Measurements from ENCODE around the gene AGMO.

DNA sequence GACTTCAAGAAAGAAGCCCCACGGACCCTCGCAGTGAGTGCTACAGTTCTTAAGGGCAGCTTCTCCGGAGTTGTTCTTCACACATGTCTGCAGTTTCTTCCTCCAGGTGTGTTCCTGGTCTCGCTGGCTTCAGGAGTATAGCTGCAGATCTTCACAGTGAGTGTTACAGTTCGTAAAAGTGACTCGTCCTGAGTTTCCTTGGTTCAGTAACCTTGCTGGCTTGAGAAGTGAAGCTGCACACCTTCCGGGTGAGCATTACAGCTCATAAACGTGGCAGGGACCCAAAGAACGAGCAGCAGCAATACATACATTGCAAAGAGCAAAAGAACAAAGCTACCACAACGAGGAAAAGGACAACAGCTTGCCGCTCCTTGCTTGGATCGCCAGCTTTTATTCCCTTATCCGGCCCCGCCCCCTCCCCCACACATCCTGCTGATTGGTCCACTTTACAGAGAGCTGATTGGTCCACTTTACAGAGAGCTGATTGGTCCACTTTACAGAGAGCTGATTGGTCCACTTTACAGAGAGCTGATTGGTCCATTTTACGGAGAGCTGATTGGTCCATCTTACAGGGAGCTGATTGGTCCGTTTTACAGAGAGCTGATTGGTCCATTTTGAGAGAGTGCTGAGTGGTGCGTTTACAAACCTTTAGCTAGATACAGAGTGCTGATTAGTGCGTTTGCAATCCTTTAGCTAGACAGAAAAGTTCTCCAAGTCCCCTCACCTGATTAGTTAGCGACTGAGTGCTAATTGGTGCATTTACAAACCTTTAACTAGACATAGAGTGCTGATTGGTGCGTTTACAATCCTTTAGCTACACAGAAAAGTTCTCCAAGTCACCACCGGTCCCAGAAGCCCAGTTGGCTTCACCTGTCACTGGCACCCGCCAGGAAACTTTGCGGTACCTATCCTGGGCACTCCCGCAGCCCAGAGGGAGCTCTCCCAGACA, 165.3 kb downstream of the AGMO start:
- TF ChIP-seq, protein P1, sequence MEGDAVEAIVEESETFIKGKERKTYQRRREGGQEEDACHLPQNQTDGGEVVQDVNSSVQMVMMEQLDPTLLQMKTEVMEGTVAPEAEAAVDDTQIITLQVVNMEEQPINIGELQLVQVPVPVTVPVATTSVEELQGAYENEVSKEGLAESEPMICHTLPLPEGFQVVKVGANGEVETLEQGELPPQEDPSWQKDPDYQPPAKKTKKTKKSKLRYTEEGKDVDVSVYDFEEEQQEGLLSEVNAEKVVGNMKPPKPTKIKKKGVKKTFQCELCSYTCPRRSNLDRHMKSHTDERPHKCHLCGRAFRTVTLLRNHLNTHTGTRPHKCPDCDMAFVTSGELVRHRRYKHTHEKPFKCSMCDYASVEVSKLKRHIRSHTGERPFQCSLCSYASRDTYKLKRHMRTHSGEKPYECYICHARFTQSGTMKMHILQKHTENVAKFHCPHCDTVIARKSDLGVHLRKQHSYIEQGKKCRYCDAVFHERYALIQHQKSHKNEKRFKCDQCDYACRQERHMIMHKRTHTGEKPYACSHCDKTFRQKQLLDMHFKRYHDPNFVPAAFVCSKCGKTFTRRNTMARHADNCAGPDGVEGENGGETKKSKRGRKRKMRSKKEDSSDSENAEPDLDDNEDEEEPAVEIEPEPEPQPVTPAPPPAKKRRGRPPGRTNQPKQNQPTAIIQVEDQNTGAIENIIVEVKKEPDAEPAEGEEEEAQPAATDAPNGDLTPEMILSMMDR (IDR thresholded peaks at IDR 0.05), result no peak
- no peak for TF ChIP-seq POLR2A (IDR thresholded peaks at IDR 0.05)

Measured in right lobe of liver (tissue), 4 donors.